ENCODE measurements around the gene C6orf89.

Gene C6orf89

DNA sequence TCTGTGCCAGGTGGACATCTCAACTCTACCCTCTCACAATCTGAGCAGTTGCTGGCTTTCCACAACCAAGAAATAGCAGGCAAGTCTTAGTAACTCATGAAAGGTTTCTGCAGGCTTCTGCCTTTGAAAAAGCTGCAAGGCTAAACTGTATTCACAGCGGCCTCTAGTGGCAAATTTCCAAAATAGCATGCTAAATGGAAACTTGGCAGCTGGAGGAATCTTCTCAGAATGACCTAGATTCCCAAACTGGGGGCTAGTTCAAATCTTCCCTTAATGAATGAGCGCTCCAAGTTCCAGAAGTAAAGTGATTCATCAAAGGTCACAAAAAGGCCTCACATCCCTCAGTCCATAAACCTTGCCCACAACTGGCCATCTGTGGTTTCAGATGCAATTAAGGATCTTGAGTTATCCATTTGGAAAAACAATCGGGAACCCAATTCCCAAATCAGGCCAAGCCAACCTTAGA is 34.6 kb upstream of the C6orf89 start:
- peak in 2 of 10 donors; percentile 54 to 63 for DNase-seq
- intact Hi-C loops (cut with DNase I): loop anchor here (1.0 to 10.0 kb wide), 2 partner anchors 85 to 236 kb away; no protein-coding TSS in a partner anchor

DNA sequence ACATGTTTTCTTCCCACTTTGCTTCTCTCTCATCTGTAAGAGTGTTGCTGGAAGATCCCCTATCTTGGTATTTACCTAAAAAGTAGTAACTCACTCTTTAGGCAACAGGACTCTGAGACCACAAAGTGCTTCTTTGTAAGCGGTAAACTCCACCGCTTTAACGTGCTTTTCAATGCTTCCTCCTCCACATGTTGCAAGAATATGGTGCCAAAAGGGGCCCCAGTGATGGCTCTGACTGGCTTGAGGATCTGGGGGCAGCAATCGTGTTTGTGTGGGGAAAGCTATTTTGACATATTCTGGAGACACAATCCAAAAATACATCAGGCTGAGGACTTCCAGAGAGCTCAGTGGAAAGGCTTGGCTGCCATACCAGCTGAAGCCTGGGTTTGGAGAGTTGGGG is 34.1 kb upstream of the C6orf89 start:
- no peak for DNase-seq
- intact Hi-C loops (cut with DNase I): loop anchor here (1.0 to 10.0 kb wide), 2 partner anchors 85 to 237 kb away; no protein-coding TSS in a partner anchor

DNA sequence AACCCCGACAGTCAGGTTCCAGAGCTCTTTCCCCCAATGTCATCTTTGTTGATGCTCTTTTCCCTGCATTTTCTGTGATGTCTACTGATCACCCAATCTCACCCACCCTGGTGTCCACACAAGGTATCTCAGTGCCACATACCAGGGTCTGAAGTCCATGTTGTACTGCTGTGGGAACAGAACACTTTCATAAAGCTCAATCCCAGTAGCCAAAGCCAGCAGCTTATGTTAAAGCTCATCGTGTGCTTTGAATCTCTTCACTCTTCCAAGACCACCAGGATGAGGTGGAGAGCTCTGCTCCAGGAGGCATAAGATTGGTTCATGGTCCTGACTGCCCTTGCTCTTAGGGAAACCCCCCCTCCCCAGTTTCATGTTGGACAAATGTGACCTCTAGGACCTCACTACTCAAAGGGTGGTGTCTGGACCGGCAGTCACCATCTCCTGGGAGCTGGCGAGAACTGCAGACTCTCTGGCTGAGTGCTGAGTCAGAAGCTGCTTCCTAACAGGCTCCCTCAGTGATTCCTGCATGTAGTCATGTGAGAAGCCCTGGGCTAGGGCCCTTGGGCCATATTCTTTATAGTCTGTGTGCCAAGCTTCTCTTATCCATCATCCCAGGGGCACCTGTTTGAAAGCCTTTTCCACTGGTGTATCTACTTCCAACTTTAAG is 33.1 kb upstream of the C6orf89 start:
- intact Hi-C loops (cut with DNase I): loop anchor here (10.0 kb wide), 1 partner anchor 238 kb away; no protein-coding TSS in a partner anchor
- no peak for DNase-seq

DNA sequence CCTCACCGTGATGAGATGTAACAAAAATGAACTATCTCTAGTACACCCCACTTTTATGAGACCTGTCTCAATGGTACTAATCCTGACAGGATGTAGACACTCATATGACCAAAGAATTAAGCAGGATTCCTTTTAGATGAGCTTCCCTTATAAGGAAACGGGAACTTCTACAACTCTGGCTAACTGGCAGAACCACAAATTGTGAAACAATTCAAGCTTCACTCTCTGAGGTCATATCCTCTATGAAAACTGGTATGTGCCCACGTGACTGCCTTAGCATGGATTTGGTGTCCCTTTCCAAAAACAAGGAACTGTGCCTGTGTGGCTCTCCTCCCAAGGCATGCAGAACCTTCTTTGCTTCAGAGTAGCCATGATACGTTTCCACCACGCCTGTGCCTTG is 32.4 kb upstream of the C6orf89 start:
- intact Hi-C loops (cut with DNase I): loop anchor here (10.0 kb wide), 1 partner anchor 239 kb away; no protein-coding TSS in a partner anchor
- no peak for DNase-seq

DNA sequence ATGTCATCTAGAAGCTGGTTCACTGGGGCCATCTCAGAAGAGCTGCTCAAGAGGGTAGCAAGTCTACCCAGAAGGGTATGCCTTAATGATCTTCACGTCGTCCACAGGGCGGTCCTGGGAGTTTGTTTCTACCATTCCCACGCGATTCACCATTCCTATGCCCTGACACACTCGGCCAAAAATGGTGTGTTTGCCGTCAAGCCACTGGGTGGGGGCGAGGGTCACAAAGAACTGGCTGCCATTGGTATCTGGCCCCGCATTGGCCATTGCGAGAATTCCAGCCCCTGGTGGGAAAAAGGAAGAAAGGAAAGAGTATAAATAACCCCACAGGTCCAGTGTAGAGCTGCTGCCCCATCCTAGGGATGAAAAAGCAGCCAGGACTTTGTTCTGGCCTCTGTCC is 30.0 kb upstream of the C6orf89 start:
- DNase-seq: no peak
- intact Hi-C loops (cut with DNase I): loop anchor here (10.0 kb wide), 1 partner anchor 241 kb away; no protein-coding TSS in a partner anchor

DNA sequence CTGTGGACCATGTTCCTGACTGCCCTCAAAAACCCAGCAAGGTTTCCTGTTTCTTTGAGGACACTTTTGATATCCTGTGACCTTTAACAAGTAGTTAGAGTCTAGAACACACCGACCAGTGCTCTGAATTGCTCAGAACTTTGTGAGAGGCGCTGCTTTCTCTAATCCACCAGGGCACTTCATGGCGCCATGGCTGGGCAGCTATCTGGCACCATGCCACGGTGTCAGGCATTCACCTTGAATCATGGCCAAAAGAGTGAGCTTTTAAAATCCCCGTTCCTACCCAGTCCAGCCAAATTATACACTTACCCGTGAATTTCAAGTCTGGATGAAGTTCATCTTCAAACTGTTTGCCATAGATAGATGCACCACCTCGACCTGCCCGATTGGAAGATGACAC is 29.5 kb upstream of the C6orf89 start:
- DNase-seq: no peak
- intact Hi-C loops (cut with DNase I): loop anchor here (10.0 kb wide), 1 partner anchor 241 kb away; no protein-coding TSS in a partner anchor

DNA sequence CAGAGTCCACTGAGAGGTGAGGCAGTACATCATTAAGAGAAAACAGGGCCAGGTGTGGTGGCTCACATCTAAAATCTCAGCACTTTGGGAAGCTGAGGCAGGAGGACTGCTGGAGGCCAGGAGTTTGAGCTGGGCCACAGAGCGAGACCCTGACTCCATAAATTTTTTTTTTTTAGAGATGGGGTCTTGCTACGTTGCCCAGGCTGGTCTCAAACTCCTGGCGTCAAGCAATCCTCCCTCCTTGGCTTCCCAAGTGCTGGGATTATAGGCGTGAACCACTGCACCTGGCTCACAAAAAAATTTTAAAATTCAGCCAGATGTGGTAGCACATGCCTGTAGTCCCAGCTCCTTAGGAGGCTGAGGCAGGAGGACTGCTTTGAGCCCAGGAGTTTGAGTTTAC is 28.4 kb upstream of the C6orf89 start:
- intact Hi-C loops (cut with DNase I): loop anchor here (10.0 kb wide), 1 partner anchor 243 kb away; no protein-coding TSS in a partner anchor
- DNase-seq: no peak

DNA sequence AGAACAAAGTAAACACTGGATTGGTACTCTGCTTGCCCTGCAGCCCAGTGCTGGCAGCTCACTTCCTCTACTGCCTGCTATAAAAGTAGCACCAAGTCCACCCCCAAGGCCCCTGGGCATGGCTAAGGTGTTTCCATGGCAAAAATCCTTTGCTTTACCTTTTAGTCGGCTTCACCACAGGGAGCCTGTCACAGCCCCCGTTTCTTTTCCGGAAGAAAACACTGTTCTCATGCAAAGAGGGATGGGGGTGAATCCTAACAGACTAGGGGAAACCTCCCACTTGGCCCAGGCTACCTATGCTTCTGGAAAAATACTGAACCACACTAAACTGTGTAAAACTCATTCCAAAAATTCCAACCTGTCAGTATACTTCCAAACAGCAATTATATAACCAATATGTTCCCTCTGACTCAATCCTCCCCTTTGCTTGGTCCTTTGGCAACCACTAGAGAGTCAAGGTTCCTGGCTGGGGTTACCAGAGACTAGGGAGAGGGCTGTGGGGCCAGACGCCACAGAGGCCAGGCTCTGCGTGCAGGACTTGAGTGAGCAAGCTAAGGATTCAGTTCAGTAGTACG is 27.3 kb upstream of the C6orf89 start:
- intact Hi-C loops (cut with DNase I): loop anchor here (10.0 kb wide), 1 partner anchor 244 kb away; no protein-coding TSS in a partner anchor
- DNase-seq: no peak

DNA sequence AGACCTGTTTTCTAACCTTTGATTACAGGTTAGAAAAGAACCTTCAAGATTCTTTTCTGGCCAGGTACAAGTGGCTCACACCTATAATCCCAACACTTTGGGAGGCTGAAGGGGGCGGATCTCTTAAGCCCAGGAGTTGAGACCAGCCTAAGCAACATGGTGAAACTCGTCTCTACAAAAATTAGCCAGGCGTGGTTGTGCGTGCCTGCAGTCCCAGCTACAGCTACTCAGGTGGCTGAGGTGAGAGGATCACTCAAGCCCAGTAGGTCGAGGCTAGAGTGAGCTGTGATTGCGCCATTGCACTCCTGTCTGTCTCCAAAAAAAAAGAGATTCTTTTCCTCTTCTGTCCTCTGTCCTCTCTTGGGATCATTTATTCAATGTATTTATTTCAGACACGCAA is 25.6 kb upstream of the C6orf89 start:
- no peak for DNase-seq
- intact Hi-C loops (cut with DNase I): no loop called here

DNA sequence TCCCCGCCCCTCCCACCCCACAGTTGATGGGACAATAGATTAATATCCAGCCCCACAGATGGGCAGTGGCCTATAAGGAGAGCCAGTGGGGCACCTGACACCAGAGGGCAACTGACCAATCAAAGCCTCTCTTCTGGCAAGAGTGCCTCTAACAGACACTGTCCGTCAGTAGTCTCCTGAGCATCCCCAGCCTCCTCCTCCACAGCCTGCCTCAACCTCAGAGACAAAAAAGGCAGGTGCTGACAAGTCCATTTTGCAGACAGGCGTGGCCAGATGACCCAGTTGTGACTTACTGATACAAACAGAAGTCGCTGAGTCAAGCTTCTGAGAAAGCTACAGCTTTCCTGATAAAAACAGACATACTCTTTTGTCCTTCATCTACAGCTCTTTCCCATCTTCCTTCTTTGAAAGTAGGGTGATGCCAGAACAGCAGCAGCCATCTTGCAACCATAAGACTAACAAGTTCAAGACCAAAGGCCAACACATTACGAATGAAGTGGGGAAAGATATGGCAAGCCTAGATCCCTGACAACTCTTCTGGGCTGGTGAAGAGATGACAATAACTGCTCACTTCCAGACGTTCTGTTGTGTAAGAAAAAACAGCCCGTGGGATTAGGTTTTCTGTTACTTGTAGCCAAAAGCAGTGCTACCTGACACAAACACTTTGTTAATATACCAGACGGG is 23.4 kb upstream of the C6orf89 start:
- intact Hi-C loops (cut with DNase I): no loop called here
- DNase-seq: no peak

DNA sequence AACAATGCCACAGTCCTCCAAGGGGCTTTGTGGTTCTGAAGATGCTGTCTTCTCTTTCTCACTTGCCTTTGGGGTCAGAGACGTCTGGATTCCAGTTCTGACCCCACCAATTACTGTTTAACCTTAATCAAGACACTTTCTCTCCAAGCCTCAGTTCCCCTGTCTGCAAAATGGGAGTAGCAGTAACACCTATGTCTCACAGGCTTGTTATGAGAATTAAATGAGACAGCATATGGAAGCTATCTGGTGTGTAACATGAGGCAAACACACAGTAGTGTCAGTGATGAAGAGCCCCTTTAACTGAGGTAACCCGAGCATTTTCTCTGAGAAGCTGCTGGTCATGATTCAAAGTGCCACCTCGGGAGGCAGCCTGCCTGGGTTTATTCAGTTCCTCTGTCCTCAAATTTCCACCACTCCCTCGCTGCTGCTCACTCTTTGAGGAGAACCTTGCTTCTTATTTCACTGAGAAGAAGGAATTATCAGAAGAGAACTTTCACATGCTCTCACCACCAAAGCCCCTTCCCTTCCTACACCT is 22.8 kb upstream of the C6orf89 start:
- DNase-seq: no peak

DNA sequence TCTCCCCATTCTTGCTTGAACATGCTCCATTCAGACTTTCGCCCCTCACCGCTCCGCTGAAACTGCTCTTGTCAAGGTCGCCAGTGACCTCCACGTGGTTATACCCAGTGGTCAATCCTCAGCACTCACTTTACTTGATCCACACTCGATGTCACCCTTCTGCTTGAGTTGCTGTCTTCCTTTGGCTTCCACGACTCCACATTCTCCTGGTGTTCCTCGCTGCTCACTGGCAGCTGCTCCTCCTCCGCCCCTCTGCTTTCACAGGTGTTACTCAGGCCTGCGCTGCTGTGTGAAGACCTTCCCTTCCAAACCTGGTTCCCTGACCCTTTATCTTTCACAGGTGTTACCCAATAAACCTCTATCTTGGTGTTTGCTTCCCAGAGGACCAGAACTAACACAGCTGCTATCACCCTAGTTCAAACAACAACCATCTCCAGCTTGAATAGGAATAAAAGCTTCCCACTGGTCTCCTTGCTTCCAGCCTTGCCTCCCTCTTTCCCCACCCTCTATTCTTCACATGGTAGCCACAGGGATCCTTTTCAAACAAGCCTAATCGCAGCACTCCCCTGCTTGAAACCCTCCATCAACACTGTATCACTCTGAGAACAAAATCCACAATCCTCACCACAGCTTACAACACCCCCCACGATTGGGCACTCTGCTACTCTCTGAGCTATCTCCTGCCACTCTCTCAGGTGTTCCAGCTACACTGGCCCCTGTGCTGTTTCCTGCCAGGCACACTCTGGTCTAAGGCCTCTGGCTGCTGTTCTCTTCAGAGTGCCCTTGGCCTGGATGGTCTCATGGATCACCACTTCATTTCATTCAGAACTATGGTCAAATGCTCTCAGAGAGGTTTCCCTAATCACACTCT is 21.8 kb upstream of the C6orf89 start:
- no peak for DNase-seq
- intact Hi-C loops (cut with DNase I): no loop called here

More for the DNA sequence above, 22.8 kb upstream of the C6orf89 start:
- intact Hi-C loops (cut with DNase I): no loop called here

DNA sequence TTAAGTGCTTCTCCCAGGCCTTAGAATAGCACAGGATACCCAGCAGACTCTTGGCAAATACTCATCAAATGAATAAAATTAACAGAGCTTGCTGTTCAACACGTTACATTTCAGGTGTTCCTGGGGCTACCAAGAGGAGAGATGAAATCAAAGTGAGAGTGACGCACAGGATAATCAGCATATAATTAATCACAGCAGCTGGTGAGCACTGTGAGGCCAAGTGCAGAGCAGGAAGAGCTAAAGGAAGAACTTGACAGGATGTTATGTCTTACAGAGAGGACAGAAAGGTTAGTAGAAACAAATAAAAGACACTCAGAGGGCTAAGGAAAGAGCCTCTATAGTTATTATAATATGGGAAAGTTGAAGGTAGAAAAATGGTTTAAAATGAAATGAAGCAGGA is 19.9 kb upstream of the C6orf89 start:
- intact Hi-C loops (cut with DNase I): no loop called here
- DNase-seq: no peak

DNA sequence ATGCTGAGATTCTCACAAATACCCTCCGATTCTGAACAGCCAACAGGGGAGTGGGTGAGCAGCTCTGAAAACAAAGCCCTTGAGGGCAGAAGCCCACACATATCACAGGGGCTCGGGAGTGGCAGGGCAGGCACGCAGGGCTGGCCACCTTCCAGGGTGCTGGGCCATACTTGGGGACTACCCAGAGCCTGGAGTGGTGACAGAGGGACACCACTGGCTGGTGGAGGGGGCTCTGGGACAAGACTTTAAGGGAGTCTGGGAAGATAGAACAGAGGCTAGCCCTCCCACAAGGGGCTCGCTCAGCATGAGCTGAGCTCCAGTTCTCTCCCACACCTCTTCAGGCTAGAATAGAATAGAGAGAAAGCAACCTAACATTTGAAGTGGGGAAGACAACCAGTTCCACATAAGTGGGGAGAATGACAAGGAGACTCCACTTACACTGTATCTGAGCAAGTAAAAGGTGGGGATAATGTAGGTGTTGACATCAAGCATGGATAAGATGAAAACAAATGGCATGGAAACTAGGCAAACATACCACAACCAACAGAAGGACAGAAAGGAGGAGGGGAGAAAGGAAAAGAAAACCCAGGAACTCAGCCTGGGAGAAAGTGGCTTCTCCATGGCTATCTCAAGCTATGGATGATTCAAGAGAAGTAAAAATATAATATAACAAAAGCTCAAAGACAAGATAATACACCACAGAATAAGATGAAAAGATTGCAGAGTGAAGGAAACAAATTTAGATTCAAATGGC is 18.1 kb upstream of the C6orf89 start:
- intact Hi-C loops (cut with DNase I): no loop called here
- DNase-seq: no peak

DNA sequence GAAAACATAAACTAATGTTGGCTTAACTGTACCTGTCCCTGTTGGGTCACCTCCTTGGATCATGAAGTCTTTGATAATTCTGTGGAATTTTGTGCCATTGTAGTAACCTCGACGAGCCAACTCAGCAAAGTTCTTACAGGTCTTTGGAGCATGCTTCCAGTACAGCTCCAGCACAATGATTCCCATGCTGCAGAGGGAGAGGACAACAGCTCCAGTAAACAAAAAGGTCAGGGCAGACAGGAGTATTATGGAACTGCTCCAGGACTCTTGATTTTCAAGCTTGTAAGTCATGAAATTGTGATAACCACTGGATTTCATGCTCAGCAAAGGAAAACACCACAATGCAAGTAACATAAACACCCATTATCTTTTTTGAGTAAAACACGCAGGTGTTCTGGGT is 14.1 kb upstream of the C6orf89 start:
- DNase-seq: no peak
- intact Hi-C loops (cut with DNase I): no loop called here

DNA sequence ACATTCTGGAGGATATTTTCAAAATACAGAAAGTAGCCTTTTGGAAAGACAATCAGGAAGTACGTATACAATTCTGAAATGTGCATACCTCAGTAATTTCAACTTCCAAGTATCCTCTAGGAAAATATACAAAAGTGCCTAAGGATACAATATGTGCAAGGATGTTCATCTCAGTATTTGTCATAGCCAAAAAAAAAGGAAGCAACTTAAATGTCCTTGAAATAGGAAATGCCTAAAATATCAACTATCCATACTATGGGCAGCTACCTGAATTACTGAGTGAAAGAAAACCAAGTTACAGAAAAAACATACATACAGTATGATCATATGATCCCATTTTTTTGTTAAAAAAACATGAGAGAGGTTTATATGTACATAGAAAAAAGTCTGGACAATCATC is 12.6 kb upstream of the C6orf89 start:
- intact Hi-C loops (cut with DNase I): no loop called here
- no peak for DNase-seq

DNA sequence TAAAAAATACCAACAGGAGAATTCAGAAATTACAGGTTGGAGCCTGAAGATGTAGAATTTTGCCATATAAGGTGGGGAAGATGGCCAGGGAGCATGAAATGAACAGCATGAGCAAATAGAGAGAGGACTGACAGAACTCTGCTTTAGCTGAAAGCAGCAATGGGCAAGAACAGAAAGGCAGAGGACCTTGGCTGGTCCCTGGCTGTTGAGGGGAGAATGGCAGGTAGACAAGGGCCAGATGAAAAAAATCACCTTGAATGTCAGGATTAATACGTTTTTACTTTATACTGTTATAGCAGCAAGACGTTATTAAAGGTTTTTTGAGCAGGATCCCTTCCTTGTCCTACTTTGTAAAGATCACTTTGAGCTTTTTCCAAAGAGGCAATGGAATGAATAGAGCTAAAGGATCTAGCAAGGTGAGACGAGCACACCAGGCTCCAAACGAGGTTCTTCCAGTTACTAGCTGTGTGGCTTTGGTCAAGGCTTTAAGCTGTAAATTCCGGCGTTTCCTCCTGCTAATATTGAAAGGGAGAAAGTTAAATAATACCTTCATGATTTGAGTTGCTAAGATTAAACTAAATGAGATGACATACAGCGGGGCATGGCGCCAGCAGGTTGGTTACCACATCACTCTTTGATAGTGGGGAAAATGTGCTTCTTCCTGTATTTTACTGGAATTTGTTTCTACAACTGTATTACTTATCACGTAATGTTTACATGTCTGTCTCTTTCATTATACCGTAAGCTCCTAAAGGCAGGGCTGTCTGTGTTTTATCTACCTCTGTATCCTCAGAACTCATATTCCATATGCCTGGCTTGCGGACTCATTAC is 11.9 kb upstream of the C6orf89 start:
- peak in 2 of 10 donors; percentile 36 to 79 for DNase-seq
- intact Hi-C loops (cut with DNase I): no loop called here

DNA sequence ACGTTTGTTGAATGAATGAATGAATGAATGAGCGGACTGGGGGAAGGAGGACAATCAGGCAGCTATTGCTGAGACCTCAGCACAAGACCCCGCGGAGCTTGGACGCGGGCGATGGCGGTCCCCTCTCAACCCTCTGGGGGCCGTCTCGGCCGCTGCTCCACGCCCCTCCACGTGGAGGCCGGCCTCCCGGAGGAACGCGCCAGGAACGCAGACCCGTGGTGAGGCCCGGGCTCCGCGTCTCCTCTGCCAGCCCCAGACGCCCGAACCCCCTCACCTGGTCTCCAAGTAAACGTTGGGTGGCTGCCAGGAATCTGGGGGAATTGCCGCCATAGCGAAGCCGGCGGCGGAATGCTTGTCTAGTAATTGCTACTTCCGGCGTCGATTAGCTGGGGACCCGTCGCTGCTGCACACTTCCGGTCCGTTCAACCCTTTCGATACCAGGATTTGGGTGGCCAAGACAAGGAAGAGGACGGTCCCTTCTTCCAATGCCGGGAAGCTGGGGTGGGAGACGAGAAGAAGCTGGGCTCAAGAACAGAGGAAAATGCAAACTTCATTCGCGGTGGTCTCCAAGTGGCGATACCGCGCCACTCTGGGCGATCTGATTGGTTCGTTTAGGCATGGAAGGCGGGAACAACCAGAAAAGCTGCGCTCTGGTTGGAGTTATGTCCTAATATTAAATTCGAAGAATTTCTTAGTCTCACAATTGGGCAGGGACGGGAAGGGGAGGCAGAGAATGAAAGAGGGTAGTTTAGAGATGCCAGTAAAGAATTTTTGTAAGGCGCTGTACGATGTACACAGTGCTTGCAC is 11.1 kb upstream of the C6orf89 start, which contains the start of gene PPIL1:
Gene PPIL1, minus strand, starts transcription at position 361 of the 807 bp plus-strand sequence. Its CDS starts 31 bp downstream, at position 330.
- intact Hi-C loops (cut with DNase I): no loop called here
- peak; percentile 67 to 96 (median 75) for DNase-seq

Data from posterior cingulate gyrus (tissue), 11 donors.